ENCODE data around the gene AFG1L. TPM values are rescaled to one million over a fixed set of nuclear protein-coding genes. Genes with fewer than 3 reads are reported as not detected.
"Not testable (repeated sequence)": the region's sequence is repeated elsewhere in the genome, so short reads cannot be mapped to it uniquely, and the experiment has no call there.

Gene AFG1L
- polyA plus RNA-seq, 3 donors from 2014 or later: 4.1 to 5.4 TPM; not detected in 1

DNA sequence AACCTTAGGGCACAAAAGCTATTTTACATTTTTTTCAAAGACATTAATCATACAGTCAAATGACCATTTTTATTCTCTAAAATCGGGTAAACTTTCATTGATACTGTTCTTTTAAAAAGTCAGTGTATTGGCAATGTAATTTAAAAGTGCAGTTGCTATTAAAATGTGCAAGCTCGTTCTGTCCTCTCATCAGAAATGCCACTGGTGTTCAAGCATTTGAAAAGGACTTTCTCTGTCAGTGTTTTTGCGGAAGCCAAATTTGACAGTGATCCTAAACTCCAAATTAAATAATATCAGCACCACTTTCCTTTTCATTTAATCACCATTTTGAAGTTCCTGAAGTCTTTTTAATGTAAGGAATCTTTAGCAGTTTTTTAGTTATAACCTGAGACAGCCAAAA is 69.6 kb downstream of the AFG1L start:
- H3K36me3 Mint-ChIP-seq: peaks cover 3 to 7% (median 6%) of the 10 kb centered on the region in 3 donors
- no peak overlapping the region for H3K4me3 Mint-ChIP-seq
- H3K9me3 Mint-ChIP-seq: no peaks in the 10 kb centered on the region
- H3K27me3 Mint-ChIP-seq (ENCODE audit: low read depth in 3 of 3): peaks cover 0 to 1% (median 0%) of the 10 kb centered on the region in 3 donors
- DNase-seq: no peak
- H3K4me1 Mint-ChIP-seq: no peaks in the 10 kb centered on the region
- no peak overlapping the region for H3K27ac Mint-ChIP-seq

DNA sequence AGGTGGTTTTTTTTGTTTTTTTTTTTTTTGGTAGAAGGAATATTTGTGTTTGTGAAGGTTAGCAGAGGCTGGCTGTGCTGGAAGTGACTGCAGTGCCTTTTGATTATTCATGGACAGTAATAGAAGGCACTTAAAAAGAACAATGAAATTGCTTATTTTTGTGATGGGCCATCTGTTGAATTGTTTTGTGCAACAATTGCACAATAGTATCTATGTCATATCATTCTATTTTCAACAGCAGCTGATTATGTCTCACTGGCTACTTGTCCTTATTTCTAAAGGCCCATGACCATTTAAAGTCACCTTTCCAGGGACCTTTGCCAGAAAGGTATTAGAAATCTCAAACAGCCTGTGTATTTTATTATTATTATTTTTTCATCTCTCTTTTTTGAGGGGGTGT is 70.6 kb downstream of the AFG1L start:
- Mint-ChIP-seq H3K27ac (no peak overlapping the region), H3K4me3 (no peak overlapping the region), H3K4me1 (no peaks in the 10 kb centered on the region), H3K27me3 (ENCODE audit: low read depth in 3 of 3) (peaks cover 0 to 1% (median 0%) of the 10 kb centered on the region in 3 donors), H3K36me3 (peaks cover 3 to 7% (median 6%) of the 10 kb centered on the region in 3 donors), H3K9me3 (no peaks in the 10 kb centered on the region)
- DNase-seq: no peak

GRCh38 chr6:108366236-108366635 is 71.4 kb downstream of the AFG1L start:
- Mint-ChIP-seq H3K27ac (no peak overlapping the region), H3K4me3 (no peak overlapping the region), H3K36me3 (peaks cover 3 to 7% (median 6%) of the 10 kb centered on the region in 3 donors), H3K9me3 (no peaks in the 10 kb centered on the region), H3K4me1 (no peaks in the 10 kb centered on the region), H3K27me3 (ENCODE audit: low read depth in 3 of 3) (peaks cover 0 to 1% (median 0%) of the 10 kb centered on the region in 3 donors)
- no peak for DNase-seq

DNA sequence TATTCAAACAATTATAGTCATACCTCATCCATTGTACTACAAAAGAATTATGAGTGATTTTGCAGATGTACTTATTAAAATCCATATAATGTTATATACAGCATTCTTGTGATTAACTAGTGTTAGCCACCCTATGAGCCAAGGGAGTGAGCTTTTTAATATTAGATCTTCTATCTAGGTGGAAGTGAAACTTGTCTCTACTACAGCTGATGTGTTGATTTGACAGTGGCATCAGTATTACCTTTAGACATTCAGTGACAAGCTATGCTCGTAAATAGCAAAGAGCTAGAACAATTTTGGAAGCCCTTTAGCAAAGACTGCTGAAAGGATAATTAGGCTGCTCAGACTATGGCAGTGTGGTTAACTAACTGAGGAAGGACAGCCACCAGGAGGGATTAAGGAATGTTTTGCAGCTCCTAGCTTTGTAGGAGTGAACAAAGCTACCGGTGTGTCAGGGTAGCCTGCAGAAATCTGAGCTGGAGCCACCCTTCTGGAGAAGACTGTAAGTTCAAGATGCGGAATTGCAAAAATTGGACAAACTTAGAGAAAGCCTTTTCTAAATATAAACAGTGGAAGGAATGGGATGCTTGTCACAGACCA is 73.7 kb downstream of the AFG1L start:
- Mint-ChIP-seq H3K4me1 (no peaks in the 10 kb centered on the region), H3K27ac (no peak overlapping the region), H3K9me3 (no peaks in the 10 kb centered on the region), H3K27me3 (ENCODE audit: low read depth in 3 of 3) (peaks cover 0 to 2% (median 1%) of the 10 kb centered on the region in 3 donors), H3K4me3 (no peak overlapping the region), H3K36me3 (peaks cover 6 to 11% (median 7%) of the 10 kb centered on the region in 3 donors)
- no peak for DNase-seq

DNA sequence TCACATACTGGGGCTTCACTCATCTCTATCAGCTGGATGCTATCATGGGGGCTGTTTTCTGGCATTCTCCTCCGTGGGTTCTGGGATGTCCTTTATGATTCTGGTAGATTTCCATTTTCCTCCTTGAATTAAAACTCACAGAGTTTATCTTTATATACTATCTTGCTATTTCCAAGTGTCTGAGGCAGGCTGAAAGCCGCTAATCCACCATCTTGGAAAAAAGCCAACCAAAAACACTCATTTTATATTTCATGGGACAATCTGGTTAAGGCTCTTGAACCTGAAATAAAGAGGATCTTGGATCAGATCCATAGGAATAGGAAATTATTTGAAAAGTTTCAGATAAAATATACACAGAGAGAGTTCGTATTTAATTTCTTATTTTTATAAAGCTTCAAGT is 86.0 kb downstream of the AFG1L start:
- peaks cover 4 to 19% (median 17%) of the 10 kb centered on the region in 3 donors for H3K36me3 Mint-ChIP-seq
- H3K4me3 Mint-ChIP-seq: no peak overlapping the region
- H3K27me3 Mint-ChIP-seq (ENCODE audit: low read depth in 3 of 3): no peaks in the 10 kb centered on the region
- DNase-seq: no peak
- no peaks in the 10 kb centered on the region for H3K4me1 Mint-ChIP-seq
- no peak overlapping the region for H3K27ac Mint-ChIP-seq
- H3K9me3 Mint-ChIP-seq: peaks cover 0 to 2% (median 0%) of the 10 kb centered on the region in 6 donors

GRCh38 chr6:108383981-108384380 is 89.1 kb downstream of the AFG1L start:
- Mint-ChIP-seq H3K4me1 (no peaks in the 10 kb centered on the region), H3K27me3 (ENCODE audit: low read depth in 3 of 3) (no peaks in the 10 kb centered on the region), H3K4me3 (no peak overlapping the region), H3K9me3 (no peaks in the 10 kb centered on the region), H3K27ac (no peak overlapping the region), H3K36me3 (peaks cover 4 to 9% (median 9%) of the 10 kb centered on the region in 3 donors)
- no peak for DNase-seq

- H3K27me3 Mint-ChIP-seq (ENCODE audit: low read depth in 3 of 3); H3K4me3 Mint-ChIP-seq; H3K27ac Mint-ChIP-seq; H3K9me3 Mint-ChIP-seq; DNase-seq; H3K4me1 Mint-ChIP-seq: not testable (repeated sequence)
- peaks cover 0 to 12% (median 7%) of the 10 kb centered on the region in 3 donors for H3K36me3 Mint-ChIP-seq
Observed at GRCh38 chr6:108389190-108389589, 94.3 kb downstream of the AFG1L start.

DNA sequence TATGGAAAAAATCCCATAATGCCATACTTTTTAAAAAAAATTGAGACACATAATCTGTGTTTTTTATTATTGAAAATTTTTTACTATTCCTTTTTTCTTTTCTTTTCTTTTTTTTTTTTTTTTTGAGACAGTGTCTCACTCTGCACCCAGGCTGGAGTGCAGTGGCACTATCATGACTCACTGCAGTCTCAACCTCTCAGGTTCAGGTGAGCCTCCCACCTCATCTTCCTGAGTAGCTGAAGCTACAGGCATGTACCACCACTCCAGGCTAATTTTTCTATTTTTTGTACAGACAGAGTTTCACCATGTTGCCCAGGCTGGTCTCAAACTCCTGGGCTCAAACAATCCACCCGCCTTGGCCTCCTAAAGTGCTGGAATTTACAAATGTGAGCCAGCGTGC is 100.4 kb downstream of the AFG1L start:
- H3K9me3 Mint-ChIP-seq: no peaks in the 10 kb centered on the region
- DNase-seq: no peak
- H3K36me3 Mint-ChIP-seq: peaks cover 0 to 11% (median 7%) of the 10 kb centered on the region in 3 donors
- H3K27ac Mint-ChIP-seq: no peak overlapping the region
- H3K27me3 Mint-ChIP-seq (ENCODE audit: low read depth in 3 of 3): no peaks in the 10 kb centered on the region
- H3K4me1 Mint-ChIP-seq: no peaks in the 10 kb centered on the region
- no peak overlapping the region for H3K4me3 Mint-ChIP-seq

GRCh38 chr6:108403236-108403635 is 108.4 kb downstream of the AFG1L start:
- Mint-ChIP-seq H3K36me3 (peaks cover 4 to 6% (median 4%) of the 10 kb centered on the region in 3 donors), H3K4me1 (peaks cover 7 to 8% of the 10 kb centered on the region in 2 donors), H3K27me3 (ENCODE audit: low read depth in 3 of 3) (peaks cover 0 to 1% (median 0%) of the 10 kb centered on the region in 3 donors), H3K9me3 (peaks cover 0 to 2% (median 0%) of the 10 kb centered on the region in 6 donors), H3K27ac (no peak overlapping the region), H3K4me3 (no peak overlapping the region)
- no peak for DNase-seq

- peaks cover 12 to 22% (median 12%) of the 10 kb centered on the region in 3 donors for H3K36me3 Mint-ChIP-seq
- no peak overlapping the region for H3K4me3 Mint-ChIP-seq
- DNase-seq: no peak
- peaks cover under 1 to 2% (median 2%) of the 10 kb centered on the region in 6 donors for H3K9me3 Mint-ChIP-seq
- H3K4me1 Mint-ChIP-seq: peaks cover 10 to 13% of the 10 kb centered on the region in 2 donors
- H3K27ac Mint-ChIP-seq: no peak overlapping the region
- H3K27me3 Mint-ChIP-seq (ENCODE audit: low read depth in 3 of 3): peaks cover 0 to 2% (median 1%) of the 10 kb centered on the region in 3 donors
Observed at GRCh38 chr6:108406943-108407342, 112.1 kb downstream of the AFG1L start.

DNA sequence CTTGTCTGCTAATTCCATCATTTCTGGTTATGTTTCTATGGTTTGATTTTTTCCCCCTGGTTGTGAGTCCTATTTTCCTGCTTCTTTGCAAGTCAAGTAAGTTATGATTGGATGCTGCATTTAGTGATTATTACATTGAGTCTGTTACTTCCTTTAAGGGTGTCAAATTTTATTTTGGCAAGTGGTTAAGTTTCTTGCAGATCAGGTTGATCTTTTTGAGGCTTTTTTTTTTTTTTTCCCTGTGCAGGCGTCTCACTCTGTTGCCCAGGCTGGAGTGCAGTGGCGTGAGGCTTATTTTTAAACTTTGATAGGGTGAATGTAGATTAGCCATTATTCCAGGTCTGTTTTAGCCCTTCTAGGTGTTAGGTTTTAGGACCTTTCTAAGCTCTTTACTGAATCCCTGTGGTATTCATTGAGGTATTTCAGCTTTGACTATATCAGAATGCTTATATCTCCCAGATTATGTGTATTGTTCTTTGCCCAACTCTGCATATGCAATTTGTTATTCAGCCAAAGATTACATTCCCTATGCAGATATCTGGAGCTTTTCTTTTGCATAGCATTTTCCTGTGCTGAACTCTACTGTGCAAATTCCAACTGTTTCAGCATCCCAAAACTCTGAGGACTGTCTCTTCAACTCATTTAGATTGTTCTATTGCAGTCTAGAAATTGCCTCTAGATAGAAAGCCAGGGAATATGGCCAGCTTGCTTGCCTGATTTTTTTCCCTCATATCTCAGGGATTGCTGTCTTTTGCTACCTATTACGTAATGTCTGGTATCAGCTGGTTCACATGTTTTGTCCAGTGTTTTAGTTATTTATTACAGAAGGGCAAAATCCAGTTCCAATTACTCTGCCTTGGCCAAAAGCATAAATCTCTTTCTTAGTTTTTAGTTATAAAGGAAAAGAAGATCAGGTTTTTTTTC is 113.3 kb downstream of the AFG1L start:
- Mint-ChIP-seq H3K27me3 (ENCODE audit: low read depth in 3 of 3) (peaks cover 0 to 2% (median 1%) of the 10 kb centered on the region in 3 donors), H3K27ac (peak overlapping the region in 3 of 6 donors; percentile 2 to 19 (median 11)), H3K9me3 (peaks cover 2 to 10% (median 5%) of the 10 kb centered on the region in 6 donors), H3K36me3 (peaks cover 15 to 31% (median 20%) of the 10 kb centered on the region in 3 donors), H3K4me3 (peak overlapping the region in 2 of 5 donors; percentile 19 to 24), H3K4me1 (peaks cover 10 to 13% of the 10 kb centered on the region in 2 donors)
- peak; percentile 0 to 3 (median 1) for DNase-seq

- DNase-seq: no peak
- Mint-ChIP-seq H3K36me3 (peaks cover 15 to 37% (median 26%) of the 10 kb centered on the region in 3 donors), H3K27me3 (ENCODE audit: low read depth in 3 of 3) (peaks cover 0 to 2% (median 1%) of the 10 kb centered on the region in 3 donors), H3K4me1 (peaks cover 10 to 13% of the 10 kb centered on the region in 2 donors), H3K27ac (no peak overlapping the region), H3K4me3 (no peak overlapping the region), H3K9me3 (peaks cover 3 to 14% (median 5%) of the 10 kb centered on the region in 6 donors)
Observed at GRCh38 chr6:108408861-108409260, 114.0 kb downstream of the AFG1L start.

DNA sequence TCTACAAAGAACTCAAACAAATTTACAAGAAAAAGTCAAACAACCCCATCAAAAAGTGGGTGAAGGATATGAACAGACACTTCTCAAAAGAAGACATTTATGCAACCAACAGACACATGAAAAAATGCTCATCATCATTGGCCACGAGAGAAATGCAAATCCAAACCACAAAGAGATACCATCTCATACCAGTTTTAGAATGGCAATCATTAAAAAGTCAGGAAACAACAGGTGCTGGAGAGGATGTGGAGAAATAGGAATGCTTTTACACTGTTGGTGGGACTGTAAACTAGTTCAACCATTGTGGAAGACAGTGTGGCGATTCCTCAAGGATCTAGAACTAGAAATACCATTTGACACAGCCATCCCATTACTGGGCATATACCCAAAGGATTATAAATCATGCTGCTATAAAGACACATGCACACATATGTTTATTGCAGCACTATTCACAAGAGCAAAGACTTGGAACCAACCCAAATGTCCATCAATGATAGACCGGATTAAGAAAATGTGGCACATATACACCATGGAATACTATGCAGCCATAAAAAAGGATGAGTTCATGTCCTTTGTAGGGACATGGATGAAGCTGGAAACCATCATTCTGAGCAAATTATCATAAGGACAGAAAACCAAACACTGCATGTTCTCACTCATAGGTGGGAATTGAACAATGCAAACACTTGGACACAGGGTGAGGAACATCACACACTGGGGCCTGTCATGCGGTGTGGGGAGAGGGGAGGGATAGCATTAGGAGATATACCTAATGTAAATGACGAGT is 121.4 kb downstream of the AFG1L start:
- Mint-ChIP-seq H3K36me3 (peaks cover 4 to 17% (median 16%) of the 10 kb centered on the region in 3 donors), H3K9me3 (peaks cover 5 to 16% (median 6%) of the 10 kb centered on the region in 6 donors)
- not testable (repeated sequence) for H3K27ac Mint-ChIP-seq; H3K4me3 Mint-ChIP-seq; H3K27me3 Mint-ChIP-seq (ENCODE audit: low read depth in 3 of 3); DNase-seq; H3K4me1 Mint-ChIP-seq

Data from immature natural killer cell (primary cell).